GM18870 (cell line): Measurements from ENCODE around the gene SPDYE4.
A peak's percentile ranks its signal among the peaks of the same experiment; 100 is the strongest.
"Not testable (repeated sequence)": the region's sequence is repeated elsewhere in the genome, so short reads cannot be mapped to it uniquely, and the experiment has no call there.

ENCODE experiments used
- ATAC-seq: cut with Tn5 transposase; IDR thresholded peaks from one replicate; pipeline ENCODE4 v1.9.1; 2021; ENCODE audit warnings: moderate library complexity; ENCODE audit not compliant: unreplicated experiment

Gene SPDYE4

DNA sequence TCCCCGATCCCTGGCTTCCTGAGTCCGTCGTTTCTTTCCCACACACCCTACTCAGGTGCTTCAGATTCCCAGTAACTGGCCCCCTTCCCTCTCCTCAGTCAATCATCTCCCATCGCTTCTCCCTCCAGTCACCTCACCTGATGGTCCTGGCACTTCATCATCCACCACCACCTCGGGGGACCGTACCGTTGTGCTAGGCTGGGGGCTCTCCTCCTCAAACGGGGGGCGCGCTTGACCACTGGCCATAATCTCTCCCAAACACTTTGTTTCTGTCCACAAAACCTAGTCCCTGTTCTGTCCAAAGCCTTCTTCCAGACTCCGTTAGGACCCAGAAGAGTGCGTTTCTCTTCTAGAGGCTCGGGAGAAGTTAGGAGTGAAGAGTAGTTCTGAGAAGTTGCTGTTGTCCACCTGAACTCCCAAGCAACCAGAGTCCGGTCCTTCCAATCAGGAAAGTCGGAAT is at the start of gene SPDYE4:
SPDYE4 (minus strand) TSS at position 410 of the 460 bp plus-strand sequence; CDS start at position 246, 164 bp downstream.
- ATAC-seq = no peak

DNA sequence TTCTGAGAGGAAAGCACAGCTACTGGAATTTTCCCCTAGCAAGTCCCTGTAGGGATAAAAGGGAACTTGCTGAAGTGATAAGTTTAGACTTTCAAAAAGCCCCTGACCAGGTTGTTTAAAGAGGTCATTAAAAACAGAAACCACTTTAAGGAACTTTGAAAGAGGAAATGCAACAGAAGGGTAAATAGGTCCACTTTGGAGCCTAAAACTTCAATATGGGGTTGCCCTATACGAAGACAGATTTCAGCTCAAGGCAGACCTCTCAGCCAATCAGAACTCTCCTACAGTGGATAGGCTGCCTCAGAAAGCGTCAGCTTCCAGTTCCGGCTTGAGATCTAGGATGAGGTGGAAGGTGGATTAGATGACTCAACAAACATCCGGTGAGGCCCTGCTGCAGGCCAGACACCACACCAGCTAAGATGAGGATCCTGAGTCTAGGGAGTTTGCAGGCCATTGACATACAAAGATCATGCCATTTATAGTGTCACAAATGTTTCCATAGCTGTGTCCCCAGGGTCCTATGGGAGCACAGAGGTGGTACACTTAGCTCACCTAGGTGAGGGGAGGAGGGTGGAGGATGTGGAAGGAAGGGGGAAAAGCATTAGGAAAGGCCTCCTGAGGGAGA is 48.7 kb upstream of the SPDYE4 start:
- ATAC-seq = peak; percentile 86

GRCh38 chr17:8806253-8806925 is 48.0 kb upstream of the SPDYE4 start:
- ATAC-seq = no peak

DNA sequence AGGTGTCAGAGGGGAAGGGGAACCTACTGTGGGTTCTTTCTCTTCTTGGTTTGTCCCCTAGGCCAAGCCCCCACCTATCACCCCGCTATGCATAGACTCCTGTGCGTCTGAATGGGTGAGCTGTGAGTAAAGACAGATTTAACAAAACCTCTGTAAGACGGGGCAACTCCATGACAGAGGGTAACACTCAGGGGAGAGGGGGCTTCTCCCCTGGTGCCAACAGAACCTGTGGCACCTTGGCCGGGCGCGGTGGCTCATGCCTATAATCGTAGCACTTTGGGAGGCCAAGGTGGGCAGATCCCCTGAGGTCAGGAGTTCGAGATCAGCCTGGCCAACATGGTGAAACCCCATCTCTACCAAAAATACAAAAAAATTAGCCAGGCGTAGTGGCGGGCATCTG is 47.0 kb upstream of the SPDYE4 start:
- not testable (repeated sequence) for ATAC-seq

GRCh38 chr17:8803531-8804420 is 45.4 kb upstream of the SPDYE4 start:
- ATAC-seq = no peak

DNA sequence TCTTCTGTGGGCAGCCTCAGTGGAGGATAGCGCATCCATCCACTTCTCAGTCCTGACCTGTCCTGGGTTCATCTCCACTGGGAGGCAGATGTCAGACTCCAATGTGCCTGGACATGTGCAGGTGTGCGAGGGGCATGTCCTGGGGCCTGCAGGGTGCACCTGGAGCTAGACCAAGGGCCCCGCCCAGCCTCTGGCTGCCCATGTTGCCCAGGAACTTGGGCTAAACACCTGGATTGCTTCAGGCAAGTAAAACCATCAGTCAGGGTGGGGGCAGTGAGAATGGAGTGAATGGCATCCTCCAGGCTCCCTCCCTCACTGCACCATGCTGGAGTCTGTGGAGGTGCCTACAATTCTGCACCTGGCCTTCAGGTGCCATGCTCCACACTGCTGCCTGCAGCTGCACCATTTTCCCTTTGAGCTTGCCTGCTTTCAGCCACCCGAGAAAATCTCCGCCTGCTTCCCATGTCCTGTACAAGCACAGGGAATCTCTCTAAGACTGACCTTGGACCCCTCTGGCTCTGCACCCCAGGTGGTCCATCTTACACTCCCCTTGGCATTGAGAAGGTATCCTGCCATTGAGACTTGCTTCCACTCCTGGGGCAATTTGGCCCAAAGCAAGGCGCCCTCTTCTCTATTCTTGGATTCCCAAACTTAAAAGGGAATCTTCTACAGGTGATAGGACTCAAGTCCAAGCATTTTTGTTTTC is 42.9 kb upstream of the SPDYE4 start:
- ATAC-seq = no peak

DNA sequence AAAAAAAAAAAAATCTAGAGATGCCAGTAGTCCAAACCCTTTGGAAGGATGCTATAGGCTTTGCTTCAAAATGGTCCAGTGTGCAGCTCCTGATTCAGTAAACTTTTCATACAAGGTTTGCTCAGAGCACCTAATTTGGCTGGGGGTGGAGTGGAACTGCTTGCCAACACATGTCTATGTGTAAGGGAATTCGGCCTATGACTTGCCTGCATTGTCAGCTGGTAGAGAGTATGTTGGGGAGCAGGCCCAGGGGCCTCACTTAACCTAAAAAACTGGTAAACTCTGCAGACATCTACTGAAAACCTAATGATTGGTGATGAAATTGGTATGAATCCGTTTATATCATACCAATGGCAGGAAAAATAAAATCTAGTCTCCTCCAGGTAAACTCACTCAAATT is 42.3 kb upstream of the SPDYE4 start:
- ATAC-seq = no peak

DNA sequence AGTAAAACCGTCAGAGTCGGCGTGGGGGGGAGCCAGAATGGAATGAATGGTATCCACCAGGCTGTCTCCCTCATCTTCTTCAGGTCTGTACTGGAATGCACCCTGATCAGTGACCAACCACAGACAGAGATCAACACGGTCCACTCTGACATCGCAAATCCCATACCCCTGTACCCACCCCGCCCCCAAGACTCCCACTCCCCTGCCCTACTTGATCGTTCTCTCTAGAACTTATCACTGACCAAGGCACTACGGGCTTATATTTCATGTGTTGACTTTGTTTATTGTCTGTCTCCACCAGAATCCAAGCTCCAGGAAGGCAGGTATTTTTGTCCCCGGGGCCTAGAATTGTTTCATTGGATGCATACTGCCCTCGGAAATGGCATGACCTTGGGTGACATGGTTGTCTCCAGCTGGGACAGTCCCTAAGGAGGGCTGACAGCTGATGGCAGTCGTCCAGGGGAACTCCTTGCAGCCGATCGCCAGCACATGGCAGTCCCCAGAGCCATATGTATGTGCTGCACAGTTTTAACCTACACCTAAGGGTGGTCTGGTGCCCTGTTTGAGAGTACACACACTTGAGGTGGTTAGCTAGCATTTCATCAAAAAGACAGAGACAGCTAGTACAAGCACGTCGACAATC is 41.3 kb upstream of the SPDYE4 start:
- no peak for ATAC-seq

DNA sequence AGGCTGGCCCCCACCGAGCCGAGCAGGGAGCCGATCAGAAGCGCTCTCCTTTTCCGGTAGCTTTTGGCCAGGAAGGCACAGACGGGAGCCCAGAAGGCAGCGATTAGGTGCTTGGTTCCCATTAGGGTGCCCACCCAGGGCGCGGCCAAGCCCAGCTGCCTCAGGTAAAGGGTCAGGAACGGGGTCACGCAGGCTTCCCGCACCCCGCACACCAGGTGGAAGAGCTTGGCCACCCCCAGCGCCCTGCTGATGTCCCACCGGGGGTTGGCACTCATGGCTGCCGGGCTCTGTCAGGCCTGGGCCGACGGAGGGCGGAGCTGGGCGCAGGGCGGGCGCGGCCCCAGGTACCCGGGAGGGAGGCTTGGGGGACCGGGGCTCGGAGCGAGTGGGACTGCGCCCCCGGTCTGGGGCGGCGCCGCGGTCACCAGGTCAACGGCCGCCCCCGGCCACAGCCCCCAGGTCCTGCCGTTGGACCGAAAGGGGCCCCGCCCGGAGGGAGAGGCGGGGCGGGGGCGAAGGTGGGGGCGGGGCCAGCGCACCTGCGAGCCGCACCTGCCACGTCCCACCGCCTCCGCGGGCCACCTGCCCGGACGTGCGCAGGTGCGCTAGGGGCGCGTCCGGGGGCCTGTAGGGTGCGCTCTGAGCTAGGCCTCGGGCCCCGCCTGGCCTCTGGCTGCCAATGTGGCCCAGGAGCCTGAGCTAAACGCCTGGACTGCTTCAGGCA is 40.7 kb upstream of the SPDYE4 start, which contains the start of gene MFSD6L:
MFSD6L (minus strand) TSS at position 520 of the 724 bp plus-strand sequence; CDS start at position 275, 245 bp downstream.
- no peak for ATAC-seq

DNA sequence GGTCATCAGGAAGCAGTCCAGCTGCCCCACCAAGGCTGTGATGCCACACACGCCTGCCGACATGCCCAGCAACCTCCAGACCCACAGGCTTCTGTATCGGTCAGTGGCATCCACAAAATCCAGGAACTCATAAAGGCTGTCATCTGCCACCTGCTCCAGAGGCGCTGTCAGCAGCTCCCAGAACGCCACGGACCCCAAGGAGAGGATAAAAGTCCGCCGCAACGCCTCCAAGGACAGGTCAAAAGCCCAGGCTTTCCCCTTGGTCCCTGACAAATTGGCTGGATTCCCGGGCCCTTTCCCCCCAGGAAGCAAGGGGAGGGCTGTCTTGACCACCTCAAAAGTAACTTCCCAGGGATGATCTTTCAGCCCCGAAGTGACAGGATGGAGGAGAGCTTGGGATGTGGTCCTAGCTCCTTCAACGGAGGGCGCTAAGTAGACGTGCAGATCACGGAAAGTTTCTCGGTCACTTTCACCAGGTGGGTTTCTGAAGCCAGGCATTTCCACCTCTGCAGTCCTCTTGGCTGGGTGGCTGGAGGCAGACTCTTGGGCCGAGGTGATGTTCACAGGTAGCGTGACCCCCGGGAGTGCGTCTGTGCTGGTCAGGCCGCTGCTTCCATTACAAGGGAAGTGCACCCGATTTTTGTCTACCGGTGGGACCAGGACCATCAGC is 40.0 kb upstream of the SPDYE4 start:
- no peak for ATAC-seq

DNA sequence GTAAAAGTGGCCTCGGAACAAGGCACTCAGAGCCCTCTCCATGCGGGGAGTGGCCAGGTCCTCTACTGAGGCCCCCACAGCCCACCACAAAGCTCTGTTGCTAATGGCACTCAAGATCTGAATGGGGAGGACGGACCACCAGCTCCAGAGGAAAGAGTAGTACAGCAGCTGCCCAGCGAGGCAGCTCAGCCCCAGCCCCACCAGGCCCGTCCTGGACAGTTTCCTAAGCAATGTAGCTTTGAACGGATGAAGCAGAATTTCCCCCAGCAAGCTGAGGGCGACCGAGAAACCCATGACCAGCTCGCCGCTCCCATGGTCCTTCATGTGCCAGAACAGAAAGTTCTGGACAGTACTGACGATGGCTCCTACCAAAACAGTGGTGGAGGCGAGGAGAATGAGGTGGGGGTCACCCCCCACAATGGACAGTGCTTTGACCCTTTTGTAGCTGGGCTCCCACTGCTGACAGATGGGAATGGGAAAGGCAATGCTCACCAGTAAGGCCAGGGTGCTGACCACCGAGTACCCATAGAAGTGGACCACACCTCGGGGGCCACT is 39.4 kb upstream of the SPDYE4 start:
- ATAC-seq = no peak

DNA sequence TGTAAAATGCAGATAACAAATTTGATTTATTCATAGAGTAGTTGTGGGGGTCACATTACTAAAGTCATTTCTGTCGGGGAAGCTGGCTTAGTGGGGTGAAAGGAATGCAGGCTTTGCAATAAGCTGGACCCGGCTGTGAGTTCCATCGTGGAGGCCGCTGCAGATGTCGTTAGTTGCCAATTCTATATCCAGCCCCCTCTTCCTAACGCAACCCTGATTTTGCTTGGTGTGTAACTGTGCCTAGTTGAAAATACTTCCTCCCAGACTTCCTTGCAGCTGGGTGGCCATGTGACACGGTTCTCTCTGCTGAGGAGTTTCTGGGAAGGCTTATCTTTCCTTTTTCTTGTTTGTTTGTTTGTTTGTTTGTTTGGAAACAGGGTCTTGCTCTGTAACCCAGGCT is 36.3 kb upstream of the SPDYE4 start:
- ATAC-seq = no peak

DNA sequence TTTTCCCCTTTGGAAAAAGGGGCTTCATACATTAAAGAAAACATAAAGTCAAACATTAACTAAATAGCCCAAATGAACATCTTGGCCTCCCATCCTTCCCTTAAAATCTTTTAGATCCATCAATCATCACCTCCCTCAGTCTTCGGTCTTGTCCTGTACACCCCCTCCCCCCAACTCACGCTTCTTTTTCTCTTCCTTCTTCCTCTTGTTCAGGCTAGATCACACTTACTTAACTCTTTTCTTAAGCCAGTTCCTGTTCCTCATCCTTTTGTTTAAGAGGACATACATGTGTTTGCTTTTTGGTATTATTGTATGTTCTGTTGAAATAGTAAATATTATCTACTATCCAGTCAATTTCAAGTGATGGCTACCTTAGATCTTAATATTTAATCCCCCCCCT is 35.3 kb upstream of the SPDYE4 start:
- no peak for ATAC-seq

GRCh38 chr17:8792646-8793045 is 34.3 kb upstream of the SPDYE4 start:
- no peak for ATAC-seq

DNA sequence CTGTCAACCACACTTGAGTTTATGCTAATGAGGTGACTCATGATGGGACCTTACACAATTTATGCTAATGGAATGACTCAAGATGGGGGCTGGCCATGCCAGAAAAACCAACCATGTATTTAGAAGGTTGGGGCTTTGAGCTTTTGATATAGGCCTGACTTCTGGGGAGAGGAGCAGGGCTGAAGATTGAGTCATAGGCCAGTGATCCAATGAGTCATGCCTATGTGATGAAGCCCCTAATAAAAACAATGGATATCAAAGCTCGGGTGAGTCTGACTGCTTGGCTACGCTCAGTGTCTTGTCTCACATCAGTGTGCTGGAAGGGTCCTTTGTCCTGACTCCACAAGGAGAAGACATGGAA is 33.5 kb upstream of the SPDYE4 start:
- ATAC-seq = no peak

GRCh38 chr17:8791248-8791909 is 33.0 kb upstream of the SPDYE4 start:
- ATAC-seq = no peak

DNA sequence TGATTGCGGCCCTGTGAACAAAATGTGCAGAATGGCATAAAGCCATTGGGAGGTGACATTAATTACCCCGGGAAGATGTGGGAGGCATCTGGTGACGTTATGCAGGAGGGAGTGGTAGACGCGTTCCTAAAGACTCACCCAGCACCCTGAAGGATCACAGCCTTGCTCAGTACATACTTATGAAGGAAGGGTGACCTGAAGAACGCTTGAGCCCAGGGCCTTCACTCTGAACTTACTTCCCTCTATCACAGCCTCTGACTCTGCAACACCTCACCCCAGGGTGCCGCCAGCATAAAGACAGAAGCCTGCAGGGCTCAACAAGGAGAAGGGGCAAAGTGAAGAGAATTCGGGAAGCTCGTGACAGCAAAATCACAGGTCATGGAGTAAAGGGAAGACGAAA is 31.4 kb upstream of the SPDYE4 start:
- ATAC-seq = no peak

DNA sequence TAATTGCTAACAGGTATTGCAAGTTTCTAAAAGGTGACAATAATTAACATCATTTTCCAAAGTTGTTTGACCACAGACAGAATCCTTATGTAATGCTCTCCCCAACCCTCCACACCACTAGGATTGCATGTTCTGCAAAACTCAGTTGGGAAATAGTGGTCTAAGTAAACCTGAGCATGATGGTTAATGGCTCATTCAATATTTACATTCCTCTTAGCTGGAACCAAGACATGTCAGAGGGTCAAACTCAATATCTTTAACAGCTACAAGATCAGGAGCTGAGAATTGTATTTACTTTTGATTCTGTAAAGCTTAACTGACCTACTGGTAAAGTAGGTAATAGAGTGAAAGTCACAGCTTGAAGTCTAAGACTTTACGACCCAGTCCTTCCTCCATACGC is 30.7 kb upstream of the SPDYE4 start:
- ATAC-seq = no peak
